IMR-90 (cell line): Measurements from ENCODE around the gene DIP2A.

Experiments
- CEBPB ChIP-seq: IDR thresholded peaks from 2 replicates; pipeline ENCODE4 v1.6.1; 2012; ENCODE audit warnings: low read depth, low read length, improper control_type of control experiment
- CTCF ChIP-seq: conservative IDR thresholded peaks from 2 replicates; pipeline ENCODE4 v1.5.1; 2012; ENCODE audit warnings: mild to moderate bottlenecking, low read depth, low read length, improper control_type of control experiment
- POLR2A ChIP-seq: IDR thresholded peaks from 2 replicates; pipeline ENCODE4 v1.6.1; 2012; ENCODE audit warnings: mild to moderate bottlenecking, low read depth, low read length
- RAD21 ChIP-seq: IDR thresholded peaks from 2 replicates; pipeline ENCODE4 v1.6.1; 2012; ENCODE audit warnings: low read length, improper control_type of control experiment
- SMC3 ChIP-seq: fragments of 150-350 bp; IDR thresholded peaks from 2 replicates; pipeline ENCODE4 v1.6.1; 2016; ENCODE audit warnings: low read depth, mild to moderate bottlenecking, antibody characterized with exemption, low read length, moderate library complexity

GRCh38 chr21:46532080-46532479 is 73.4 kb downstream of the DIP2A start:
- TF ChIP-seq CTCF (no peak), POLR2A (no peak), CEBPB (no peak), SMC3 (no peak), RAD21 (no peak)
